CD14-positive monocyte (primary cell): Measurements from ENCODE around the gene SPAM1. TPM values are rescaled to one million over a fixed set of nuclear protein-coding genes. Genes with fewer than 3 reads are reported as not detected.
A peak's percentile ranks its signal among the peaks of the same experiment; 100 is the strongest.

Experiments
- DNase-seq, 3 donors: peaks; one replicate each; pipeline ENCODE4 v3.0.0-alpha.2; 2011 to 2022
- H2AFZ ChIP-seq: 2 replicates; pipeline ENCODE4 v1.6.0; 2012; ENCODE audit warnings: mild to moderate bottlenecking, low read depth, low read length, inconsistent platforms; ENCODE audit not compliant: insufficient read depth, poor library complexity, severe bottlenecking
- H3K27ac ChIP-seq, 2 donors: 1 replicate in 1 of 2; 2 replicates in 1 of 2; pipeline ENCODE4 v1.5.1; 2012 to 2013; ENCODE audit warnings: low read length in 2 of 2, control low read depth in 1 of 2, inconsistent platforms in 1 of 2, low read depth in 1 of 2, mild to moderate bottlenecking in 1 of 2
- H3K27me3 ChIP-seq, 2 donors: one replicate each; pipeline versions ENCODE4 v1.6.0 to v1.6.1; 2011 to 2013; ENCODE audit warnings: low read length in 2 of 2; ENCODE audit not compliant: control insufficient read depth in 2 of 2, insufficient read depth in 2 of 2
- H3K36me3 ChIP-seq, 2 donors: replicated peaks in 1 of 2; 1 replicate in 1 of 2; 2 replicates in 1 of 2; pipeline versions ENCODE4 v1.5.1 to v1.6.1; 2012 to 2013; ENCODE audit warnings: low read length in 2 of 2, control low read depth in 1 of 2, inconsistent platforms in 1 of 2, mild to moderate bottlenecking in 1 of 2; ENCODE audit not compliant: insufficient read depth in 2 of 2, control insufficient read depth in 1 of 2
- H3K4me1 ChIP-seq, 2 donors: 1 replicate in 1 of 2; 2 replicates in 1 of 2; pipeline versions ENCODE4 v1.5.1 to v1.6.1; 2012 to 2013; ENCODE audit warnings: low read length in 2 of 2, control low read depth in 1 of 2, inconsistent platforms in 1 of 2, mild to moderate bottlenecking in 1 of 2, moderate library complexity in 1 of 2; ENCODE audit not compliant: insufficient read depth in 2 of 2, control insufficient read depth in 1 of 2
- H3K4me2 ChIP-seq: replicated peaks from 2 replicates; pipeline ENCODE3; 2012; ENCODE audit warnings: low read length, moderate library complexity, mild to moderate bottlenecking; ENCODE audit not compliant: poor library complexity, severe bottlenecking; ENCODE audit errors: extremely low read depth
- H3K4me3 ChIP-seq, 3 experiments: fragments of 200-600 bp in 1 of 3; sonication (generic) in 1 of 3; replicated peaks in 1 of 3; 1 replicate in 2 of 3; 2 replicates in 1 of 3; pipeline ENCODE4 v1.5.1; 2011 to 2013; ENCODE audit warnings: low read length in 3 of 3, mild to moderate bottlenecking in 3 of 3, control low read depth in 2 of 3, low read depth in 2 of 3, inconsistent platforms in 1 of 3, moderate library complexity in 1 of 3
- H3K79me2 ChIP-seq: 2 replicates; pipeline ENCODE4 v1.6.0; 2012; ENCODE audit warnings: mild to moderate bottlenecking, control low read depth, inconsistent platforms, low read length, moderate library complexity; ENCODE audit not compliant: insufficient read depth
- H3K9ac ChIP-seq: 2 replicates; pipeline ENCODE4 v1.6.0; 2017; ENCODE audit warnings: low read length, mild to moderate bottlenecking; ENCODE audit not compliant: insufficient read depth, poor library complexity, severe bottlenecking
- H3K9me3 ChIP-seq, 2 donors: replicated peaks in 1 of 2; 1 replicate in 1 of 2; 2 replicates in 1 of 2; pipeline versions ENCODE4 v1.5.1 to v1.6.1; 2012 to 2013; ENCODE audit warnings: low read length in 2 of 2, control low read depth in 1 of 2; ENCODE audit not compliant: control insufficient read depth in 1 of 2, insufficient read depth in 1 of 2
- H4K20me1 ChIP-seq: 2 replicates; pipeline ENCODE4 v1.6.0; 2012; ENCODE audit warnings: mild to moderate bottlenecking, low read length, control low read depth, moderate library complexity; ENCODE audit not compliant: insufficient read depth
- H3K27ac Mint-ChIP-seq, 7 donors: one replicate each; pipeline ENCODE4 v1.8.0; 2020; ENCODE audit warnings: mild to moderate bottlenecking in 7 of 7, mixed read lengths in 7 of 7, moderate library complexity in 6 of 7, inconsistent platforms in 2 of 7
- H3K27me3 Mint-ChIP-seq, 3 donors: one replicate each; pipeline ENCODE4 v1.8.0; 2021 to 2022; ENCODE audit warnings: low read depth in 3 of 3, mild to moderate bottlenecking in 3 of 3, mixed read lengths in 3 of 3, moderate library complexity in 3 of 3, inconsistent platforms in 1 of 3
- H3K36me3 Mint-ChIP-seq, 2 donors: one replicate each; pipeline ENCODE4 v1.8.0; 2020; ENCODE audit warnings: mixed read lengths in 2 of 2, inconsistent platforms in 1 of 2, mild to moderate bottlenecking in 1 of 2
- H3K4me1 Mint-ChIP-seq: one replicate; pipeline ENCODE4 v1.8.0; 2020; ENCODE audit warnings: mild to moderate bottlenecking, mixed read lengths
- H3K4me3 Mint-ChIP-seq, 2 donors: one replicate each; pipeline ENCODE4 v1.8.0; 2020; ENCODE audit warnings: mild to moderate bottlenecking in 2 of 2, mixed read lengths in 2 of 2, moderate library complexity in 1 of 2
- H3K9me3 Mint-ChIP-seq, 7 donors: one replicate each; pipeline ENCODE4 v1.8.0; 2020 to 2022; ENCODE audit warnings: mixed read lengths in 7 of 7, mild to moderate bottlenecking in 6 of 7, moderate library complexity in 6 of 7, inconsistent platforms in 2 of 7
- CTCF ChIP-seq: fragments of 200-600 bp; IDR thresholded peaks from one replicate; pipeline ENCODE4 v1.8.0; 2022; ENCODE audit warnings: antibody characterized with exemption, mild to moderate bottlenecking
- WGBS: methylation state at CpG from one replicate; pipeline ENCODE4 v1.1.5; 2013; ENCODE audit warnings: missing lambda C conversion rate; ENCODE audit not compliant: insufficient coverage; 5-methylcytosine and 5-hydroxymethylcytosine counted together
- intact Hi-C, 2 donors: fragments of 100-400 bp; cut with micrococcal nuclease; formaldehyde crosslinking; loops; one replicate each; pipeline versions ENCODE4 v1.15.0 to v1.15.1; 2023
- polyA plus RNA-seq, 3 donors: library from polyadenylated mRNA; depleted of rRNA in 1 of 3; unstranded in 2 of 3; stranded (reverse) in 1 of 3; fragments of 300-500 nt in 2 of 3; fragments of >200 nt in 1 of 3; fragmentation: Illumina TruSeq in 2 of 3; gene quantifications; 1 replicate in 2 of 3; 2 replicates in 1 of 3; pipeline ENCODE4 v1.2.3, GENCODE V29; 2012 to 2021

SPAM1 gene
- polyA plus RNA-seq, 3 donors = not detected

- no peak overlapping the region for H3K4me3 ChIP-seq
- H3K4me2 ChIP-seq = no peak overlapping the region
- H3K27me3 Mint-ChIP-seq = no peaks in the 10 kb centered on the region
- H3K79me2 ChIP-seq = no peaks in the 10 kb centered on the region
- no peak overlapping the region for H2AFZ ChIP-seq
- H3K4me3 Mint-ChIP-seq = no peak overlapping the region
- no peaks in the 10 kb centered on the region for H4K20me1 ChIP-seq
- H3K27me3 ChIP-seq = no peaks in the 10 kb centered on the region
- WGBS = 40% methylated on average over 1 of the region's 2 CpGs
- no peak overlapping the region for H3K9ac ChIP-seq
- no peaks in the 10 kb centered on the region for H3K36me3 Mint-ChIP-seq
- H3K4me1 ChIP-seq = no peaks in the 10 kb centered on the region
- H3K9me3 ChIP-seq = peaks cover 0 to 4% of the 10 kb centered on the region in 2 donors
- intact Hi-C loops = no loop called here
- H3K4me1 Mint-ChIP-seq = no peaks in the 10 kb centered on the region
- no peak for TF ChIP-seq CTCF
- H3K27ac ChIP-seq = no peak overlapping the region
- peaks cover 0 to 8% (median 2%) of the 10 kb centered on the region in 7 donors for H3K9me3 Mint-ChIP-seq
- no peak for DNase-seq
- H3K27ac Mint-ChIP-seq = peak overlapping the region in 1 of 7 donors; percentile 68
- H3K36me3 ChIP-seq = no peaks in the 10 kb centered on the region
These were observed 84.3 kb downstream of the SPAM1 start for GRCh38 chr7:124009321-124009720.

Other genes with a start within 250 kb of the SPAM1 start
- 1 to 10 TPM; 1.6 to 3.9 (median 2.1) TPM for gene WASL, start 176.2 kb upstream of the SPAM1 start, polyA plus RNA-seq
- not detected for gene HYAL4, start 80.1 kb upstream of the SPAM1 start, polyA plus RNA-seq
- not detected for gene TMEM229A, start 107.8 kb downstream of the SPAM1 start, polyA plus RNA-seq